Gastroesophageal sphincter (tissue), 3 donors: ENCODE measurements around the gene SYT14.

Source experiments
- CTCF ChIP-seq, 4 experiments: fragments of 200-600 bp in 2 of 4; fragments of 450-650 bp in 2 of 4; sonication (generic) in 1 of 4; IDR thresholded peaks; one replicate each; pipeline ENCODE4 v1.5.1; 2017 to 2019; ENCODE audit warnings: antibody characterized with exemption in 4 of 4, mild to moderate bottlenecking in 2 of 4, moderate library complexity in 2 of 4
- POLR2A ChIP-seq, 2 donors: fragments of 450-650 bp; IDR thresholded peaks; one replicate each; pipeline ENCODE4 v1.6.1; 2017; ENCODE audit warnings: antibody characterized with exemption in 2 of 2, mild to moderate bottlenecking in 2 of 2, moderate library complexity in 1 of 2
- POLR2AphosphoS5 ChIP-seq: sonication (generic); formaldehyde crosslinking; IDR thresholded peaks from one replicate; pipeline ENCODE4 v1.6.1; 2017; ENCODE audit warnings: antibody characterized with exemption

- TF ChIP-seq POLR2AphosphoS5, result no peak
- no peak for TF ChIP-seq CTCF (IDR thresholded peaks at IDR 0.05)
- TF ChIP-seq POLR2A (IDR thresholded peaks at IDR 0.05), result no peak
Observed at GRCh38 chr1:210099921-210100320, 161.9 kb downstream of the SYT14 start.
